Ovary (tissue), 3 donors: Measurements from ENCODE around the gene RPL31.

Experiments
- CTCF ChIP-seq, 3 donors: fragments of 450-650 bp in 2 of 3; fragments of 200-600 bp in 1 of 3; IDR thresholded peaks; one replicate each; pipeline versions ENCODE4 v1.5.1 to v1.8.0; 2016 to 2022; ENCODE audit warnings: antibody characterized with exemption in 3 of 3, mild to moderate bottlenecking in 1 of 3
- EP300 ChIP-seq: sonication (generic); formaldehyde crosslinking; IDR thresholded peaks from one replicate; pipeline ENCODE4 v1.6.1; 2017; ENCODE audit warnings: antibody characterized with exemption
- POLR2A ChIP-seq: fragments of 450-650 bp; IDR thresholded peaks from one replicate; pipeline ENCODE4 v1.6.1; 2017; ENCODE audit warnings: antibody characterized with exemption, mild to moderate bottlenecking, moderate library complexity
- donor health status: DM: no; HTN: no; CAD: no.

DNA sequence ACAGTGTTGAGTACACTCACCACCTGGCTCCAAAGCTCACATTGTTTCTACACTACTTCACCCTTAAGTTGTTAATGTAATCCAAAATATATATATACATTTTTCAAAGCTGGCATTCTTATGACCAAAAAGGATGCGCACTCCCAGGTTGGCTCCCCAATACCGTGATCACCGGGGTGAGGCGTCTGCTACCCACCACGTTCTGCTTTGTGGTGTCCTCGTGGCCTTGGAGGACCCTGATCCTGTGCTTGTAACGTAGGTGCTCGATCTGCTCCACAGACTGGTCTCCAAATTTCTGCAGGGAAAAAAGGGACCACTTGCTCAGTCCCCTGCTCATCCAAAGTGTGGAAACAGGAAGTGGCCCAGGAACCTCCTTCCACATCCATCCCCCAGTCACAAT, 25.8 kb downstream of the RPL31 start:
- TF ChIP-seq CTCF (IDR thresholded peaks at IDR 0.05) (no peak), POLR2A (no peak), EP300 (no peak)
